Esophagus mucosa (tissue), 1 donor: ENCODE data around the gene KCNJ15. TPM values are rescaled to one million over a fixed set of nuclear protein-coding genes. Genes with fewer than 3 reads are reported as not detected.

Experiments used
- ATAC-seq: fragments of 200-7000 bp; cut with Tn5 transposase; one replicate; pipeline ENCODE4 v1.9.1; 2020
- total RNA-seq: library from RNA; stranded (reverse); gene quantifications from one replicate; pipeline ENCODE4 v1.2.4, GENCODE V29; 2023
- donor health status: DM: yes; HTN: yes; CAD: no.

Gene KCNJ15
- total RNA-seq, 1 donor from 2014 or later, result 15.5 TPM

DNA sequence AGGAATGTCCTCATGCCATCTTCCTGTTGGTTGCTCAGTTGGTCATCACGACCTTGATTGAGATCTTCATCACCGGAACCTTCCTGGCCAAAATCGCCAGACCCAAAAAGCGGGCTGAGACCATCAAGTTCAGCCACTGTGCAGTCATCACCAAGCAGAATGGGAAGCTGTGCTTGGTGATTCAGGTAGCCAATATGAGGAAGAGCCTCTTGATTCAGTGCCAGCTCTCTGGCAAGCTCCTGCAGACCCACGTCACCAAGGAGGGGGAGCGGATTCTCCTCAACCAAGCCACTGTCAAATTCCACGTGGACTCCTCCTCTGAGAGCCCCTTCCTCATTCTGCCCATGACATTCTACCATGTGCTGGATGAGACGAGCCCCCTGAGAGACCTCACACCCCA, 42.9 kb downstream of the KCNJ15 start:
- ATAC-seq, result no peak

DNA sequence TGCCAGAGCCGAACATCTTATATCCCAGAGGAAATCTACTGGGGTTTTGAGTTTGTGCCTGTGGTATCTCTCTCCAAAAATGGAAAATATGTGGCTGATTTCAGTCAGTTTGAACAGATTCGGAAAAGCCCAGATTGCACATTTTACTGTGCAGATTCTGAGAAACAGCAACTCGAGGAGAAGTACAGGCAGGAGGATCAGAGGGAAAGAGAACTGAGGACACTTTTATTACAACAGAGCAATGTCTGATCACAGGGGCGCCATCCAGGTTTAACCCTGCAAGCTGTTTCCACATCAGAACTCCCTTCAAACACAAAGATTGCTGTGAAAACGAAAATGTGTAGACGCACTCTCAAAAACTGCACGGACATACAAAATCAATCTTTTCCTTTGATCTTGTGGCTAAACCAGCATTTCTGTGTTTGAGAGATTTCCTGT, 43.4 kb downstream of the KCNJ15 start:
- no peak for ATAC-seq

DNA sequence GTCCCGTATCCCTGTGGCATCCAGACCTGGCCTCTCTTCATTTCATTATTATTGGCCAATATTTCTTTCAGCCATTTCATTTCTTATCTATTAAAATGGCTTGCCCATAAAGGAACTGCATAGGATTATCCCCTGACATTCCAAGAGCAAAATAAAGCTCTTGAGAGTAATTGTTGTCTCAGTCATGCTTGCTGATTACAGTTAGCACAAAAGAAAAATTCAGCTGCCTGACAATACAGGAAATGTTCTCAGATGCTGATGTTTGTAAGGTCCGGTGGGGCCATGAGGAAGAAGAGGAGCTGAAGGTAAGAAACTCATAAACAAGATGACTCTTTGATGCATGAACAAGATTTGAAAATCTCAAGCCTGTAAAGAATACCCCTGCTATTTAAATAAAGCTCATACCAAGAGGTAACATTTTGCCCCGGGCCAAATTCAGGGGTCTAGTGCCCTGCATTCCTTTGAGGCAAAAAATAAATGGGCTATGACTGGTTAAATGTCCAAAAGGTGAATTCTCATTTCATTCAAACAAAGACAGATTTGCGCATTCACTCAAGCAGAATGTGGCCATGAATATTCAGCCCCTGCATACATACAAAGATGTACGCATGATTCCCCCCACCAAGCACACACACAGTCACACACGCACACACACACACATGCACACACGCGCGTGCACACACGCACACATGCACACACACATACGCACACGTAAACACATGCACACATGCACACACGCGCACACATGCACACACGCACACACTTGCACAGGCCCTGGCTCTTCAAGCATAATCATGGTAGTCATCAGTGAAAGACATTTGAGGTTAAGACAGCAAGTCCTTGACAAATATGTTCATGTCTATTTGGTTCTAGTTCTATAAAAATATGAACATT, 44.8 kb downstream of the KCNJ15 start:
- no peak for ATAC-seq

GRCh38 chr21:38303300-38303699, 46.5 kb downstream of the KCNJ15 start:
- ATAC-seq, result no peak

- peak; percentile 48 for ATAC-seq
Measured at GRCh38 chr21:38306433-38307141, 49.8 kb downstream of the KCNJ15 start.

- ATAC-seq, result no peak
Measured at GRCh38 chr21:38307771-38308531, 51.2 kb downstream of the KCNJ15 start.

- no peak for ATAC-seq
Measured at GRCh38 chr21:38308532-38309119, 51.8 kb downstream of the KCNJ15 start.

DNA sequence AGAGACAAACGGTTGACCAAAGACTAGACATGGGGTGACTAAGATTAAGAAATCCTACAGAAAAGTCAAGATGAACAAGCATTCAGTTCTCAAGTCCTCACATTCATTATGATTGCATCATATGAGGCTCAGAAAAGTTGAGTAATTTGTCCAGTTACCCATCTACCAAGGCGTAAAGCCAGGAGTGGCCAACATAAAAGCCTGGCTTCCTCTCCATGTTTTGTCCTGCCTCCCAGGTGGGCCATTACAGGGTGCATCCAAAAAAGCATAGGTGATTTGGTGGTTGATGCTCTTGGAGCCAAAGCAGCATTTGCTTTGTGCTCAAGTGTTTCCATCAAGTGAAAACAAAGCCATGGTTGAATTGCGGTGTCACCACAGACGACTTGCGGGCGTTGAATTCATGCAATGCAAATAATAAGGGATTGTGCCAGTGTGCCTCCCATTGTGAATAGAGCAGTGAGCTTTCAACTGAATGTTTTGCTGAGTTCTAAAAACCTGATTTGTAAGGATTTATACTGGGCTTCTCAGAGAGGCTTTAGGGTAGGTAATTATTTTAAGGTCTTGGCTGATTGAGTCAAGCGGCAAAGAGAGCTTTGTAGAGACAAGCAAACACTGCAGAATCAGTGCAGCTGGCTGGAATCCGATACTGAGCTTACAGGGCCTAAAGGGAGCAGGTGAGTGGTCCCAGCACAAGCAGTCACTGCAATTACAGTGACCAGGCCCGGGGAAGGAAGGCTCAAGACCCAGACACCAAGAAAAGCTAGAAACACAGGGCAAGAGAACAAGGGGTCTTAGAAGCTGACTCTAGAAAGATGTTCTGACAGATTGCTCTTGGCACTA, 54.1 kb downstream of the KCNJ15 start:
- peak; percentile 38 for ATAC-seq

- ATAC-seq, result no peak
Measured at GRCh38 chr21:38311765-38312164, 55.0 kb downstream of the KCNJ15 start.

DNA sequence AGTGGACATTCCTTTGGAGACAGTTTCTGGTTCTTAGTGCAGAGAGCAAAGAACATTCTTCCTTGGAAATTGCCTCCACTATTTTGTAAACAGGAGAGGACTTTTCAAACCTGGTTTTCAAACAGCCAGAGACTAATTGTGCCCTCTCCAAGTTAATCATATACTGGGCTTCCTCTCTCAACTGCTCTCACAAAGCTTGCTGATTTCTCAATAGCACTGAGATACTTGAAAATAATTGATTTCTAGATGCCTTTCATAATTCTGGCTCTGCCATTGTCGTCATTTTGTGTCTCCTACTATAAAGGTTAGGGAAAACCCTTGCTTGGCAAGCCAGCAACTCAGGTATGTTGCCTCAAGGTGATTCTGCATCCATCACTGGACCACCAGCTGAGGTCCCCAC, 56.0 kb downstream of the KCNJ15 start:
- ATAC-seq, result no peak

GRCh38 chr21:38314558-38314957, 57.8 kb downstream of the KCNJ15 start:
- no peak for ATAC-seq

DNA sequence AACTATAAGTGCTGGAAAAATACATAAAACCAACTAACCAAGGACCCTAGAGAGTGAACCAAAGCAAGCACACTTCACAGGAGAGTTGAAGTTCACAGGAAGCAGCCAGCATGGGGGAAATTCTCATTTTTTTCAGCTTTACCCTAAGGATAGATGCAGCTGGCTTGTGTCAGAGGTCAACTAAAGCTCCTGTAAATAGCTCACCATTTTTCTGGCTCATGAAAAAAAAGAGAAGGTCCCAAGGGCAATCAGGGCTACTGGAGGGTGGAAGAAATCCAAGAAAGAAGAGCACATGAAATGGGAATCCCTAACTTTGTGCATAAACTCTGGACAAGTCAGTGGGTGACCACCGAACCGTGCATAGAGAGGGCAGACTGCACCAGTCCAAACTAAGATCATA, 58.3 kb downstream of the KCNJ15 start:
- no peak for ATAC-seq

GRCh38 chr21:38319781-38320180, 63.0 kb downstream of the KCNJ15 start:
- no peak for ATAC-seq

DNA sequence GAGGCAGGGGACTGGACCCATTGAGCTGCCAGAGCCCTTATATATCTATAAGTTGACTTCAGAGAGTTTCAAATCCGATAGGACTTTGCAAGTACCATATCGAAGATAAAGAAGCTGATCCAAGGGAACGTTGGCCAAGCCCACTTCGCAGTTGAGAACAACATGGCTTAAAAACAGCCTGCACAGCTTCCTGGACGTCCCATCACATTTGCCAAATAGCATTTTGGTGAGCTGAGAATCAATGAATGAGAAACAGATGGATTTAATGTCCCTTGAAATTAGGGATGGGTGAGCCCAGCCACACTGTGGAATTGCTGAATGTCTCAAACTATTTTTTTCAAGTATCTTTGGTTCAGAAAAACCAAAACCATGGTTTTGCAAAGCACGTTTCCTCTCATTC, 64.8 kb downstream of the KCNJ15 start:
- no peak for ATAC-seq

DNA sequence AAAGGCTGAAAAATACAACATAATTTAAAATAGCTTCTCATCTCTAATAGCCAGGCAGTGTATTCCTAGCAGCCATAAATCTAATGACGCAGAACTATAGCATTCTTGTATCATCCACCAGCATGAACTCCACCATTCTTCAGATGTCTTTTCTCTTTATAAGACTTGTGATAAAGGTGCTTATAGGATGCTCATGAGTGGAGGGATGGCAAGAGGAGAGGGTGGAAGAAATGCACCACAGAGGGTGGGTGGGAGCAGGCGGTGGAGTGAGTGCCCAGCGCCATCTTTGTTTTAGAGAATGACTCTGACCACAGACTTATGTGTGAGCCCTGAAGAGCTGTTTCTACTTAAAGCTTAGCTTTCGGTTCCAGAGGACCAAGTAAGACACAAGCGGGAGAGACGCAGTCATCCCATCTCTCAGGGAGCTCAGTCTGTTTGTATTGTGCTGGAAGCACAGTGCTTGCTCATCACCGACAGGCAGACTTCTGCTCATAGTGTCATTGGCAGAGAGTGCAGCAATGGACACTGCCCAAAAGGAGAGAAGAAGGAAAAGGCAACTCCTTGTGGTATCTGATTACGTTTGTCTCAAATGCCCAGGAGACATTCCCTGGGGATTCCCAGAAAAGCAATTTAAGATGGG, 65.6 kb downstream of the KCNJ15 start:
- ATAC-seq, result no peak

DNA sequence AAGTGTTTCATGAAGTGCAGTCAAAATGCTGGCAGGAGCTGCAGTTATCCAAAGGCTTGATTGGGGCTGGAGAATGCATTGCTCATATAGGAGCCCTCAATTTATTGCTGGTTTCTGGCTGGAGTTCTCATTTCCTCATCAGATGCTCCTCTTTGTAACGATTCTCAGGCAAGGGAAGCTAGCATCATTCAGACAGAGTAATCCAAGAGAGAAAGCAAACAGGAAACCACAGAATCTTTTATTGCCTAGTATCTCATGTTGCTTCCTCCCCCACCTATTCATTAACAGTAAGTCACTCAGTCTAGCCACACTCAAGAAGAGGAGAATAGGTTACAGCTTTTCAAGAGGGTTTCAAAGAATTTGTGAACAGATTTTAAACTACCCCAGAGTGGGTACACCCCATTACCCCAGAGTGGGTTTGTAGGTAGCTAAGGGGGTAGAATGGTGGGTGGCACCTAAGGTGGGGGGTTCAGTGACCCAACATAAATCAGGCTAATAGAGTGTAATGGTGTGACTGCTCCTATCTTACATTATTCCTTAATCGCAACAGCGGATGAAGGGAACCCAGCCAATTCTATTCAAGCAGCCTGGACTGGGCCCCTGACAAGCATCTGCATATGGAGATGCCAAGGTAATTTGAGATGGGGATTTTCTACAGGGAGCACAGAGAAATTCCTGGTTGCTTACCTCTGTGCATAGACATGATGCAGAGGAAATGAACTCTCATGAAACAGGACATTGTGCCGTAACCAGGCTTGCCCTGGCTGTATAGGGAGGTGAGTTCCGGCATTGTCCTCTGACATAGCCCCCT, 67.1 kb downstream of the KCNJ15 start:
- ATAC-seq, result no peak

DNA sequence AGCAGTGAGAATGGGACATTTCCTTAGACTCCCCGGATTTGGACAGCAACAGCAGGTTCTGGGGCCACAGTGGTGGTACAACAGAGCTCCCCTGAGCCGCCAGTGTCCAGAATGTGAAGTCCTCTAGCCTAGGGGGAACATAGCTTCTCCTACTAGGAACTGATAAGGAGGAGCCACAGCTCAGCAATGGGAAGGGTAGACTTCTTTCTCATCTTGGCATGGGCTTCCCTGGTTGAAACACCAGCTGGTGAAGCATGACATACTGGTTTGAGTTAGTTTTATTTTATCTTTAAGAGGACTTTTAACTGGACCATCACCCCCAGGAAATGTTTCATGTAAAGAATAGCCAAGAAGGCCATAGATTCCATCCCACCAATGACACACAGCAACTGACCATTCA, 68.4 kb downstream of the KCNJ15 start:
- no peak for ATAC-seq

DNA sequence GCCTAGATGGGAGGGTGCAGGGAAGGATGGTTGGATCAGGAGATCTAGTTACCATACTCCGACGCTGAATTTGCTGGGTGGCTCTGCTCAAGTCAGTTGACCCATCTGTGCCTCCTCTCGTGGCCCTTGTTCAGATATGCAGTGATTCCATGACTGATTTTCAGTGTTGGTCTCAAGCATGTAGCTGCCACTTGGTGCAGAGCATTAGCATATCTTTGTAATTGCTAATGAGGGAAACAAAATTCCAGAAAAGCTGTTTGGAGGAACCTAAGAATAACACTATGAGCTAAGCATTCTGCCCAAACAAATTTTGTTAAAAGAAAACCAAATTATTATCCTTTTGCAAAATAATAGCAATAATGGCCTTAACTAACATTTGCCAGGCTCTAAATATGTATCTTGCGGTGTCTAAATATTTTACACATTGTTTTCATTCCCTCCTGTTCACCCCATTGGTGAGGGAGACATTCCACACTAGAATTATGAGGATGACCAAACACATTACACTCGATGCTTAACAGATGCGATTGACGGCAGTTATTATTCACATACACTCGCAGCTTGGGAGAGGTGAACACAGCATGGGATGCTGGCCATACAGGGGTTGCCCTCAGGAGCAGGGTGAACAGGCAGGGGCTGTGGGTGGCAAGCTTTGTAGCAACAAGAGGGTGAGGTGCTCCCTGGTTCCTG, 69.1 kb downstream of the KCNJ15 start:
- no peak for ATAC-seq

DNA sequence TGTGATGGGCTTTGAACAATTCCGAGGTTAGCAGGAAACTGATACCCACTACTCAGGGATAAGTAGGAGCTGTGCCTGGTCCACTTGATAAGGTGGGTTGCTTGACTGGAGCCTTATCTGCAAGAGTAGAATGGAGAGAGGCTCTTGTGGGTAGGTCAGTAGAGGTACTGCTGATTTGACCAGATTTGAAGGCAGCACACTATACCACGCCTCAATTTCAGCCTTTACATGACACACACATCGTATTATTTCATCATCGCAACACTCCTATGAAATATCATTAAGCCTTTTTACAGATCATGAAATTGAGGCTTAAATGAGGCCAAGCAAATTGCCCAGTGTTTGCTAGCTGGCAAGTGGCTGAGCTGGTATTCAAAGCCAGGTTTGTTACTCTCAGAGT, 69.6 kb downstream of the KCNJ15 start:
- peak; percentile 81 for ATAC-seq

- ATAC-seq, result no peak
Measured at GRCh38 chr21:38326899-38327298, 70.1 kb downstream of the KCNJ15 start.
